Measurements from ENCODE around the gene DOK4.

The DOK4 gene

DNA sequence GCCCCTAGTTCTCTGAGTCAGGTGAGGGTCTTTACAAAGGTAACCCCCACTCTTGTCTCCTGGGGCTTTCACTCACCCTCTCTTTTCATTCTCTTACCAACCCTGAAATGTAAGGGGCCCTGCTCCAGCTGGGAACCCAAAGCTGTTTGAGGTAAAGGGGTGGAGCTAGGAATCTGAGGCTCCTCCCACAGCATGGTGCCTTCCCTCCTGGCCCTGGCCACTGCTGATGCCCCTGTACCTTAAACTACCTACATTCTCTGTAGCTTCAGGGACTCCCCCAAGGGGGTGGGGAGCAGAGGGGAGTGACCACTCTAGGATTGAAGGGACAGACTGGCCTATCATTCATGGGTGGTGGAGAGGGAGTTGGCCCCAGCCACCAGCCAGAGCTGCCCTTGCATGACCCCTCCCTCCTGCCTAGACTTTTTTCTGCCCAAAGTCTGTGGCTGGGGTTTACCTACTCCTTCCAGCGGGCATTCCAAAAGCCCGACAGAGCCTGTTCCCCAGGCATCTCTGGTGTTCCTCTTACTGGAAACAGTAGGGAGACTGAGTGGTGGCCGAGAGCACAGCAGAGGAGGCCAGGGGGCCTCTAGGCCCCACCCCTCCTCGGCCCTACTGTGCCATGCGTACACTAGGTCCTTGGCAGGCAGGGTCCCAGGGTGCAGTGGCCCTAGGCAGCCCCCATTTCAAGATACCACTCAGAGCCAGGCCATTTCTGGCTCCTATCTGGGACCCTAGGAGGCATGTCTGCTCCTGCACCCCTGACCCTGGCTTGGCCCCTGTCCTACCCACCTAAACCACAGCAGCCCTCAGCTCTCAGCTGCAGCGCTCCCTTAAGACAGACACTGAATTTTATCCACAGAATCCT, 9.5 kb downstream of the DOK4 start:
- no peak for DNase-seq

DNA sequence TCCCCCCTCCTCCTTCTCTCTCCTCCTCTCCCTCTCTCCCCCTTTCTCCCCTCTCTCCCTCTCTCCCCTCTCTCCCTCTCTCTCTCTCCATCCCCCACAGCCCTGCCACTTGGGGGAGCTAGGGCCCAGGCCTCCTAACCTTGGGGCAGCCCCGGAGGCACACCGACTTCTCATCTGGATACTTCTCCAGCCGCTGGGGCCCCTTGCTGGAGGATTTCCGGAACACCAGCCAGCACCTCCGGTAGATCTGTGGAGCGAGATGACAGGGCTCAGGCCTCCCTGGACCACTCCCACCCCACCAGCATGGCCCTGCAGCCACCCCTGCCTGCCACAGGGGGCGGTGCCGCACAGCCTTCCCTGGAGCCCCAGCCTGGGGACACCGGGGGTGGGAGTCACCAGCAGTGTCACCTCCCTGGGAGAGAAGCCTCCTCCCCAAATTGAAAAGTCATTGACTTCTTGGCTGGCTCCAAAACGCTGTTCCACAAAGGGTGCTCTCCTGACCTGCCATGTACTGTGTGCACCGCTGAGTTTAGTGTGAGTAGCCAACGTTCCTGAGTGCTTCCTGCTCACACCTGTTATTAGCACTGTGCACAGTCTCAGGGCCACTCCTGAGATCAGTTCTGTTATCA, 10.5 kb downstream of the DOK4 start:
- peak; percentile 67 for DNase-seq

DNA sequence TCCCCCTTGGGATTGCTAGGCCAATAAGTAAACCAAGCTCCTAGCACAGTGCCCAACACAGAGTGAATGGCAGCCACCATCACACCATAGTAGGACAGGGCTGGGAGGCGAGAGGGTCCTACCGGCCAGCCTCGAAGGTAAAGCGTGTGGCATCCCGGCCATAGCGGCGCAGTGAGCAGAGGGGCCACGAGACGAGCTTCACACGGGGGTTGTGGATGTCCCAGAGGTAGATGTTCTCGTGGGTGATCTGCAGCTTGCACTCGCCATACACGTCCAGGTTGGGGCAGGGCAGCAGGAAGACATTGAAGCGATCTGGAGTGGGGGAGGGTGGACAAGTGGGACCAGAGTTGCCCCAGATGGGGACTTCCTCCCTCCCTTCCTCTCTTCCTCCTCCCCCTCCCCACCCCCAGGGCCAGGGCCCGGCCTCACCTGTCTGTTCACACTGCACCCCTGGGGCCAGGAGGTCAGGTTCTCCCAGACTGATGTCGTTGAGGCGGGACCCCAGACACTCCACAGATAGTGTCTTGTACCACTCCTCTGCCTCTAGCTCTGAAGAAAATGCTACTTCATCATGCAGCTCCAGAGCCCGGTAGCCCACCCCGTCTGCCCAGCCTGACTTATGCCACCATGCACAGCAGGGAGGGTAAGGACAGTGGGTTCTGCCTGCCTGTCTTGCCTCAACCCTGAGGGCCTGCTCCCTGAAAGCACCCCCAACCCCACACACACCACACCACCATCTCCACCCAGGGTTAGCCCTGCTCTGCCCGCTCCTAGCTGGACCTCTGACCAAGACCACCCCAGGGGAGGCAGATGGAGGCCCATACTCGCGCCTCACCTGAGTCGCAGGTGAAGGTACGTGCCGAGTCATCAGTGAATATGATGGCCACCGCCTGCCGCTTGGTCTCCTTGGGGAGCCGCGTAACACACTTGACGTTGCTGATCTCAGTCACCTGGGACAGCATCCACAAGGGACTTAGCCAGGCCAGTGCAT, 11.3 kb downstream of the DOK4 start:
- DNase-seq: no peak

DNA sequence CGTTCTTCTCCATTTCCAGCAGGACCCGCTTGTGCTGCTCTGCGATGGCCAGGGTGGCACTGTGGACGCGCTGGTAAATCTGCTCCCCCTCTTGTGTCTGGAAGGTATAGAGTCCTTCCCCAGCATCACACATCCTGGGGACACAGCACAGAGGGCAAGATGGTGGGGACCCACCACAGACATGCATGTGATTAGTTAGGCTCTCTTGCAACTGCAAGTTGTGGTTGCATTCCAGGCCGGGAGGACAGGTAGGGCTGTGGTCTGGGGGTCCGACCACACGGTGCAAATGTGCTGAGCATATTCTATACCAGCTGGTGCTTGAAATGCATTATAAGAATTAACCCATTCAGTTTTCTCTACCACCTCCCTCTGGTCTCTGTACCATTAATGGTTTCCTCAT, 12.4 kb downstream of the DOK4 start:
- DNase-seq: no peak

DNA sequence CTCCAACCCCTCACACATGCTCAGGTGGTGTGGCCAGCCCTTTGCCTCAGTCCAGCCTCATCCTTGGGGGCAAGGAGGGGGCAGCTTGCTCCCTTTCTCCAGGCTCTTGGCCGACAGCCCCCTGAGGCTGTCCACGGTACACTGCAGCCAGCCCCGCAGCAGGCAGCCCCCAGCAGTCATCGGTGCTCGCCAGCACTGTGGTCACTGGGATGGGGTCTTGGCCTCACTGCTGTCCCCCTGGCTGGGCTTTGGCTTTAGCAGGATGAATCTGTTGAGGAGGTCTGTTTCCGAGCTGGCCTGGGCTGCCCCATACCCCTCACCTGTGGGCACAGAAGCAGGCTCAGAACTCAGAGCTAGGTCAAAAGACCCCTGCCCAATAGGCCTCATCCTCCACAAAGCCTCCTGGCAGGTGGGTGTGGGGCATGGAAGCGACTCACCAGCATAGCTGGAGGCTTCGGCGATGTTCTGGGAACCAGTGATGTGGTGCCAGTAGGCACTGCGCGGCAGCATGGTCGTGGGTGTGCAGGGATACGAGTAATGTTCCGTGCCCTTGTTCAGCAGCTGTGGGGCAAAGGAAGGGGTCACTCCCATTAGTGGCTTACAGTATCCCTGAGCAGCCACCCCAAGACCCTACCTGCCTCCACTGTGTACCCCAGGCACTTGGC, 13.0 kb downstream of the DOK4 start:
- no peak for DNase-seq

DNA sequence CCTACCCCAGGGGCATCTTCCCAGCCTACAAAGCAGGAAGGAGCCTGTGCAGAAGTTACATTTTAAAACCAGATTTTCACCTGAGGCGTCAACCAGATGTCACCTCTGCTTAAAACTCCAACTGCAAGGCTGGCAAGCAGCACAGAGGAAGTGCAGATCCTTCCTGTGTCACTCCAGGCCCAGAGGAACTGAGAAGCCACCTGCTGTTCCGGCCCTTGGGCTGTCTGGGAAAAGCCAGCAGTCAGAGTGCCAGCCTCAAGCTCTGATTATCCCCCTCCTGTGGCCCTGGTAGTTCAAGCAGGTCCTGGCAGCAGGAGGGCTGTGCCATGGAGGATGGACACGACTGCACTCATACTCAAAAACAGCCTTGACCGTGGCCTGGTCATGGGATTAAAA, 13.6 kb downstream of the DOK4 start:
- no peak for DNase-seq

DNA sequence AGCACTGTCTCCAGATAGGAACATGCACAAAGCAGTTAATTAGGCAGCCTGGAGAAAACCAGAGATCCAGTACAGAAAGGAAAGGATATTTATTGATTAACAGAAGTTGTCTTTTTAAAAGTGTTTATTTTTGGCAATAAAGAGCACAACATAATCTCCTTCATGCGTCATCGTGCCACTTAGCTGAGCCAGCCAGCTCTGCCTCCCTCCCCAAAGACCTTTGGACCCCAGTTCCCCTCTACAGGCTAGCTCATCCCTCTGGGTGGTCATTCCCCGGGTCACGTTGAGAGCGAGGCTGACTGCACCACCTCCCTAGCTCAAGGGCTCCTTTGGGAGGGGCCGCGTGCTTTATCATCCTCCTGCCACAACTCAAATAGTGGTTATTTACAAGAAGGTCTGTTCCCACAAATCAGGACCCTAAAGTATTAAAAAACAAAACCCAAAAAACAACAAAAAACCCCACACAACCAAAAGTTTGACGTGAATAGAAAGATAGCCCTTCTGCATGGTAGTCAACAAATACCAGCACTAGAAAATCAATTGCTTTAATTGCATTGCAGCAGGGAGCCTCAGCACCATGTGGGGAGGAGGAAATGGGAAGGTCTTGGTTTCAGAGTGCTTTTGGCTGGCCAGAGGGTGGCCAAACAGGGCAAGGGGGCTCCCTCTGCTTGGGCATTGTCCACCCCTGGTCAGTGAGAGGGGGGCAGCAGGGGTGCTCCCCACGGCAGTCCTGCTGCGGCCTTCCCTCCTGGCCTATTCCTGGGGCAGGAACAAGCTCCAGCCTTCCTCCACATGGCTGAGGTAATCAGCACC, 14.2 kb downstream of the DOK4 start:
- DNase-seq: no peak

DNA sequence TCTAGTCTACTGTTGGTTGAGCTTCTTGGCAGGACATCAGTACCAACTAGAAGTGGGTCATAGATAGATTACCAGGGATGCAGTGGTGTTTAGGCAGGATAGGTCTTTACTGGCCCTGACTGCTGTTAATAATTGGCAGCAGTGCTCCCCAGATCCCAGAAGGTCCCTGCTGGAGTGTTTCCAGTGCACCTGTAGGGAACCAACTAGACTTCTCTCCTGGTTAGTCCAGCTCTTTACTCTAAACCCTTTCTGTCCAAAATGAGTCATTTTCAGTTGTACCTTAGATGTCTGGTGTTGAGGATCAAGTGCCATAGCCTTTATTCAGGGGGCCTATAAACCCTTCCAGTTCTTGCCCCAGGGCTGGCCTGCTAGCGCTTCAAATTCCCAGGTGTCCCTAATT, 15.1 kb downstream of the DOK4 start:
- no peak for DNase-seq

DNA sequence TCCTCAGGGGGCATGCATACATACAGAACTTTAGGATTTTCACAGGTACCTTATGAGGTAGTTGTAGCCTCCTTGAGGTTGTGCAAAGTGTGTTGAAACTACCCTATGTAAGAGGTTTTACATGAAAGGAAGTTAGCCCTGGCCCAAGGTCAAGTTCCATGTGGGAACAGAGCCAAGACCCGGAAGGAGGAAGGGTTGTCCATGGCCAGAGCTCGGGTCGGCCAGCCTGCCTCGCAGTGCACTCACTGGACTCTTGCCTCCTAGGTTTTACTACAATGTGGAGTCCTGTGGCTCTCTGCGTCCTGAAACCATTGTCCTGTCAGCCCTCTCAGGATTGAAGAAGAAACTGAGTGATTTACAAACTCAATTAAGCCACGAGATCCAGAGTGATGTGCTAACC, 15.6 kb downstream of the DOK4 start:
- DNase-seq: no peak

DNA sequence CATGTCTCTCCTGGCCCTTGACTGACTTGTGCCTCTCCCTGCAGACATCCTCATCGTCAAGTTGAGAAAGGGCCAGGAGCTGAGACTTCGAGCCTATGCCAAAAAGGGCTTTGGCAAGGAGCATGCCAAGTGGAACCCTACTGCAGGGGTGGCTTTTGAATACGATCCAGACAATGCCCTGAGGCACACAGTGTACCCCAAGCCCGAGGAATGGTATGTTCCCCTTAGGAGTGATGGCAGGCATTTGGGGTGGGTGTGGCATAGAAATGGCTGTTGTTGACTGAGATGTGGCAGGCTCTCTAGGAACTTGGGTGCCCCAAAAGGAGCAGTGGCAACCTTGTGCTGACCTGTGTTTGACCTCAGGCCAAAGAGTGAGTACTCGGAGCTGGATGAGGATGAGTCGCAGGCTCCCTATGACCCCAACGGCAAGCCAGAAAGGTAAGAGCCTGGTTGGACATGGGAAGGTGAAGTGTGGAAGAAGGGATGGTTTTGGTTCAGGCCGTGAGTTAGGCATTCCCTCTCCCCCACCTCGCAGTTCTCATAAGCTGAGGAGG, 16.3 kb downstream of the DOK4 start:
- DNase-seq: no peak

DNA sequence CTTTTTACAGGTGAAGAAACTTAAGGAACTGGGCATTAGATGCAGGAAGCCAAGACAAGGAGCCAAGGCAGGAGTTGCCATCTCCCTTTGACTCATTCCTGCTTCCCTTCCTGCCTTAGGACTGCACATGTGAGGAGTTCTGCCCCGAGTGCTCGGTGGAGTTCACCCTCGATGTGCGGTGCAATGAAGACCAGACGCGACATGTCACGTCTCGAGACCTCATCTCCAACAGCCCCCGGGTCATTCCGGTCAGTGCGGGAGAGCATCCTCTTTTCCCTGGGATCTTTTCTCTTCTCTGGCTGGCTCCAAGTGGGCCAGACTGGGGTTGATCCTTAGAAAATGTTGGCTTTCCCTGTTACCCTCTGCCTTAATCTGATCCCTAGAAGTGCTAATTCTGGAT, 17.2 kb downstream of the DOK4 start:
- no peak for DNase-seq

DNA sequence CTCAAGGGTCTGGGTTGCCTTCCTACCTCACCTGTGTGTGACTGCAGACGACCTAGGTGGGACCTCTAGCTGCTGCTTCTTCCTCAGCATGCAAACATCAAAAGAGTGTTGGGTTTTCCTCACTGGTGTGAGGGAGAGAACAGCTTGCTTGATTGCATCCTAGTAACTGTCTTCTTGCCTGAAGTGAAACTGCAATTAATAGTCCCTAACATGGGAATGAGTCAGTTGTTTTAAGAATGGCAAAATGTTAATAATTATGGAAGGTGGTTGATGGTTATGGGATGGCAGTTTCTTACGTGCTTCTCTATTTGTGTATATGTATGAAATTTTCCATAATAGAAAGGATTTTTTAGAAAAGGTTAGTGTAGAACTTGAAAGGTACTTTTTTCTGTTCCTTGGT, 17.9 kb downstream of the DOK4 start:
- no peak for DNase-seq

DNA sequence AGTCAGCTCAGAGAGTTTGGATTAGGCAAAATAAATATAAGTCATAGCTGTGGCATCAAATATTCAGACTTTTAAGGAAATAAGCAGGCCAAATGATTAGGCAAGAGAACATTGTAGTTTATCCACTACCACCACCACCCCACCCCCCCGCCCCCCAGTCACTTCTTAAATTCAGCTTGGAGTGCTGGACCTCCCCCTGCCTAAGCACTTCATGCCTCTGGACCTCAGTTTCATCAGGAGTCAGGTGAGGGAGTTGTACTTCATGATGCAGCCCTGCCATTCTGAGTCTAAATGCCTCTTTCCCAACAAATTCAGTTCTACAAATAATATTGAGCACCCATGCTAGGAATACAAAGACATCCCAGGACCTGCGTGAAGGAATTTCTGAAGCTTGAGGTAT, 21.8 kb downstream of the DOK4 start:
- DNase-seq: no peak

DNA sequence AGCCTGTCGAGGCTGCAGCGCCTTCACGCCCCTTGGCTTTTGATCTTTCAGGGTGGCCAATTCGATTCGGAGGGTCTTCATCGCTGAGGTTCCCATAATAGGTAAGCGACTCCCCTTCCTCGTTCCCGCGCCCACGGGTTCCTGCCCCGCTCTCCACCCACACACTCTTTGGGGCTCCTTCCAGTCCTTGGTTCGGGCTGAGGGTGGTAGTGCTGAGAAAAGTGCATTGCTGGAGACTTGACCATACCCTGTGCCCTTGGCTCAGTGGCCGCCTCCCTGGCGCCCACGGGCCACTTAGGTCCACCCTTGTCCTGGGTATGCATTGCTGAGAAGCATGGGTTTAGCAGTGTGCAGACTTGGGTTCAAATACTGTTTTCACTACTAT, 23.3 kb downstream of the DOK4 start:
- no peak for DNase-seq

DNA sequence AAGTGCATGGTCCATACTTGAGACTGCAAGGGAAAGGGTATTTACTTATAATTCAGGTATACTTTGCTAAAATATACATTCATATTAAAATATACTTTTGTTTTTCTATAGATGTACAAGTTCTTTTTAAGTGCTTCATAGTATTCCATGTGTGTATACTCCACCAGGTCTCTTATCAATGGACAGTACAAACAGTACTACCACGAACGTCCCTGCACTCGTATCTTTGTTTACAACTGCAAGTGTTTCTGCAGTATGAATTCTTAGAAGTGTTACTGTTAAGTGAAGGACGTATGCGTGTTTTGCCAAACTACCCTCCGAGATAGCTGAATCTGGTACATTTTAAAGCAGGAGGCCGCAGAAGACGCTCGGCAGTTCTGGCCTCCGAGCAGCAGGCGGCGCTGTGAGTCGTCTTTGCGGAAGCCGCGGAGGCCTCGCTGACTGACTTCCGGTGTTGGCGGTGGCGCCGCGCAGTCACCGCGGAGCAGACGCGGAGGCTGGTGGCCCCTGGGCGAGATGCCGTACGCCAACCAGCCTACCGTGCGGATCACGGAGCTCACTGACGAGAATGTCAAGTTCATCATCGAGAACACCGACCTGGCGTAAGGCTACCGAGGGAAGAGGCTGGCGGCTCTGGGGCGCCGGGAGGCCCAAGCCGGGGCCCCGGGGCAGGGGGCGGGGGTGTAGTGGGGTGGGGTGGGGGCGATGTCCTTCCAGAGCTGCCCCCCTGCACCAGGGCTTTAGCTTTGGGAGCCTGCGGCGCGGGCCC, 23.9 kb downstream of the DOK4 start, which contains the start of gene POLR2C:
POLR2C (plus strand) TSS at position 471 of the 769 bp plus-strand sequence; CDS start at position 517, 46 bp downstream.
- DNase-seq: peak; percentile 87

DNA sequence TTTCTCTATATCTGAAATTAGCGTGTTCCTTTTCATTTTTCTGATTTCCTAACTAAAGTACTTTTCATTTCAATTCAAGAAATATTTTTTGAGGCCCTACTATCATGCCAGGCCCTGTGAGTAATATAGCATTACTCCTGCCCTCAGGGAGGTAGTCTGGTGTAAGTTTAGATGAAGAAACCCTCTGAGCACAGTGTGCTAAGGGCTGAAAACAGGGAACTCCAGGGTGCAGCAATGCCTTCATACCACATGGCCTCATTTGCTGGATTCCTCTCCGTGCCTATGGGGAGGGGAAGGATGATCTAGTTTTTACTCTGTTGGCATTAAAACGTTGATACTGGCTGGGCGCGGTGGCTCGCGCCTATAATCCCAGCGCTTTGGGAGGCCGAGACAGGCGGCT, 34.3 kb downstream of the DOK4 start:
- no peak for DNase-seq

DNA sequence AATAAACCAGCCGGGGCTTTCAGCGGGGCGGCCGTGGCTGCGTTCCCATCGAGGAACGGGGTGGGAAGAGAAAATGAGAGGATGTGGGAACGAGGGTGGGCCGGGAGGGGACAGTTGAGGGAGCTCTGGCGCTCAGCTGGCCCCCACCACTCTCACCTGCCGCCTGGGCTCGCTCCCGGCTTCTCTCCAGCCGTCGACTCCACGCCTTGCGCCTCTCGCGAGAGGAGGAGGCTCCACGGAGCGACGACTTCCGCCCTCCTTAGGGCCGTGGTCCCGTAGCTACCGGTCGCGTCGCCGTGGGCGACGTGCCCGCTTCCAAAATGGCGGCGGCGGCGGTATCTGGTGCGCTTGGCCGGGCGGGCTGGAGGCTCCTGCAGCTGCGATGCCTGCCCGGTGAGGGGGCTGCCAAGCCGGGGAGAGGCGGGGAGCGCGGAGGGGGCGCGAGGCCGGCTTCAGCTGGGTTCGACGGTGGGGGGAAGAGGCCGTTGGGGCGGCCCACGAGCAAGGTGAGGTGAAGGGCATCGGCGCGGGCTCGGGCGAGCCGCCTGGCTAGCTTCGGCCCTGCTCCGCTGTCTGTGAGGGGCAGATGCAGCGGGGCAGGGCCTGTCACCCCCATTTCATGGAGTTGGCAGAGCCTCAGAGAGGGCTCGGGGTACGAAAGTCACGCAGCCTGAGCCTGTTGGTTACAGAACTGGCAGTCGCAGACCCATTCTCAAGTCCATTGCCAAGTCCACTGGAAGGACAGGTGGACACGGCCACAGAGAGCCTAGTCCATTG, 38.9 kb downstream of the DOK4 start, which contains the start of the genes CIAPIN1 and COQ9:
CIAPIN1 (minus strand) TSS at position 200 of the 777 bp plus-strand sequence. CDS start 6,457 bp downstream, outside the sequence.
COQ9 (plus strand) TSS at position 294 of the 777 bp plus-strand sequence; CDS start at position 321, 27 bp downstream.
- DNase-seq: peak; percentile 88

DNA sequence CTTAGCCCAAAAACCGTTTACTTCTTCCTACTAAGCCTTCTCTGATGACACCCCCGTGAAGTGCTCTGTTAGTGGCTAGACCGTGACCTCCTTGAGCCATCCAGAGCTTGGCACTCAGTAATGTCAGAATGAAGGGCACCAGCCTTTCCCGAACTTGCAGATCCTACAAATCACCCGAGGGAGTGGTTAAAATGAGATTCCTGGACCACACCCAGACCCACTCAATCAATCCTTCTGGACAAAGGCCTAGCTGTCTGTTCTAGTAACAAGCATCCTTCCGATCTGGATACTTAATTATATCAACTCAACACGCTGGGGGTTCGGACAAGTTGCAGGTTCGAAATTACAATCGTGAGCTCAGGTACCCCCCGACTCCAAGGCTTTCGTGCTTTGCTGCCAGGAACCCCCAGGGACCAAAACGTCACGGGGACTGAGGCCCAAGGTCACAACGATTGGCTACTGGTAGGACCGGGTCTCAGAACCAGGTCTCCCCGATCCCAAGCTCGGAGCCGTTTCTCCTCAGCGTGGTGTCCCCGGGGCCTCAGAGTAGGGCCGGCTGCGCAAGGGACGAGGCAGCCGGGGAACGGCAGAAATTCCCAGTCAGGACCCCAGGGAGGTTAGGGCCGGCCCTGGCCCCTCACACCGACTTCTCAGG, 39.6 kb downstream of the DOK4 start:
- no peak for DNase-seq

DNA sequence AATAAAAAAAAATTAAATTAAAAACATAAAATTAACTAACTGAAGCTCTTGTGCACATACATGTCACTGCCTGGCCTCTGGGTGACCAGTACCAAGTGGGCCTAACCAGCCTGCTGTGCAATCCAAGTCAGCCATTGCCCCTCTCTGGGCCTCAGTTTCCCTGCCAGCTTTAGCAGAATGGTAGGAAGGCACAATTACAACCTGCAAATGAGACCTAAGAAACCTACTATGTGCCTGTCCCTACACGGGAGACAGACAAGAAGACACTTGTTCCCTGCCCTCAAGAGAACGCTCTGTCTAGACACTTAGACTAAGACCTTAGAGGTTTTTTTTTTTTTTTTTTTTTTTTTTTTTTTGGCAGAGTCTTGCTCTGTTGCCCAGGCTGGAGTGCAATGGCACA, 40.8 kb downstream of the DOK4 start:
- DNase-seq: no peak
